ENCODE results near the gene ABAT.

DNA sequence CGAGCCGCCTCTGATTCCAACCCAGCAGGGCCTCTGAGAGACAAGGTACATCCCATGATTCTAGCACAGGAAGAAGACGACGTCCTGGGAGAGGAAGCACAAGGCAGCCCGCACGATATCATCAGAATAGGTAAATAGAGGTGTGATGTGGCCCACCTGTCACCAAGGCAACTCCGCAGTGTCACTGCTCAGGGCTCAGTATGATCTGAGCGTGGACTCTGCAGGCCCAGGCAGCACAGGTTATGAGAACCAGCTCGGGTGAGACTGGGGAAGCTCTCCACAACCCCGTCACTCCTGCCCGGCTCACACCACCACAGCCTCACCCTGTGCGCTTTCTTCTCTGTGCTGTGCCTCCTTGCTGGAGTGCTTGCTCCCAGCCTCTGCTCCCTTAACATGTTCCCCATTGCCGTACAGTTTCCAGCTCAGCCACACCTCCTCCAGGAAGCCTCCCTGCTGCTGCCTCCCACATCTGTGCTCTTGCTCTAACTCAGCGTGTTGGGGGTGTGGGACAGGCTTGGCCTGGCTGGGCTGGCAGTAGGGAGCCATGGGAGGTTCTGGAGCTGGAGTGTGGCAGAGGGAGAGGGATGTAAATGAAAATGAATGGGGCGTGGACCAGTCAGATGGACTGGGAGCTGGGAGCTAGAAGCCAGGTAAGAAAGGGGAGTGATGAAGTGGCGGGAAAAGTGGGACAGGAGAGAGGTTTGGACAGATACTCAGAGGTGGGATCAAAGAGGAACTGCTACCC is 45.3 kb upstream of the ABAT start:
- TF ChIP-seq, protein P1, sequence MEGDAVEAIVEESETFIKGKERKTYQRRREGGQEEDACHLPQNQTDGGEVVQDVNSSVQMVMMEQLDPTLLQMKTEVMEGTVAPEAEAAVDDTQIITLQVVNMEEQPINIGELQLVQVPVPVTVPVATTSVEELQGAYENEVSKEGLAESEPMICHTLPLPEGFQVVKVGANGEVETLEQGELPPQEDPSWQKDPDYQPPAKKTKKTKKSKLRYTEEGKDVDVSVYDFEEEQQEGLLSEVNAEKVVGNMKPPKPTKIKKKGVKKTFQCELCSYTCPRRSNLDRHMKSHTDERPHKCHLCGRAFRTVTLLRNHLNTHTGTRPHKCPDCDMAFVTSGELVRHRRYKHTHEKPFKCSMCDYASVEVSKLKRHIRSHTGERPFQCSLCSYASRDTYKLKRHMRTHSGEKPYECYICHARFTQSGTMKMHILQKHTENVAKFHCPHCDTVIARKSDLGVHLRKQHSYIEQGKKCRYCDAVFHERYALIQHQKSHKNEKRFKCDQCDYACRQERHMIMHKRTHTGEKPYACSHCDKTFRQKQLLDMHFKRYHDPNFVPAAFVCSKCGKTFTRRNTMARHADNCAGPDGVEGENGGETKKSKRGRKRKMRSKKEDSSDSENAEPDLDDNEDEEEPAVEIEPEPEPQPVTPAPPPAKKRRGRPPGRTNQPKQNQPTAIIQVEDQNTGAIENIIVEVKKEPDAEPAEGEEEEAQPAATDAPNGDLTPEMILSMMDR (IDR thresholded peaks at IDR 0.05): no peak
- TF ChIP-seq POLR2A (IDR thresholded peaks at IDR 0.05): no peak
